Mucosa of gallbladder (tissue), 1 donor: ENCODE data around the gene HOOK1. TPM values are rescaled to one million over a fixed set of nuclear protein-coding genes. Genes with fewer than 3 reads are reported as not detected.
A peak's percentile ranks its signal among the peaks of the same experiment; 100 is the strongest.
"Not testable (repeated sequence)": the region's sequence is repeated elsewhere in the genome, so short reads cannot be mapped to it uniquely, and the experiment has no call there.

Experiments
- DNase-seq: peaks from one replicate; pipeline ENCODE4 v3.0.0-alpha.2; 2020; ENCODE audit warnings: low spot score
- total RNA-seq: library from RNA; stranded (reverse); gene quantifications from one replicate; pipeline ENCODE4 v1.2.1, GENCODE V29; 2021
- donor health status: DM: no; HTN: no; CAD: no.

The HOOK1 gene
- total RNA-seq, 1 donor from 2014 or later = 29.5 TPM

- DNase-seq = no peak
Measured at GRCh38 chr1:59885160-59885832, 70.5 kb downstream of the HOOK1 start.

- peak; percentile 40 for DNase-seq
Measured at GRCh38 chr1:59892841-59893811, 78.4 kb downstream of the HOOK1 start.

- no peak for DNase-seq
Measured at GRCh38 chr1:59897165-59897564, 82.4 kb downstream of the HOOK1 start.

DNA sequence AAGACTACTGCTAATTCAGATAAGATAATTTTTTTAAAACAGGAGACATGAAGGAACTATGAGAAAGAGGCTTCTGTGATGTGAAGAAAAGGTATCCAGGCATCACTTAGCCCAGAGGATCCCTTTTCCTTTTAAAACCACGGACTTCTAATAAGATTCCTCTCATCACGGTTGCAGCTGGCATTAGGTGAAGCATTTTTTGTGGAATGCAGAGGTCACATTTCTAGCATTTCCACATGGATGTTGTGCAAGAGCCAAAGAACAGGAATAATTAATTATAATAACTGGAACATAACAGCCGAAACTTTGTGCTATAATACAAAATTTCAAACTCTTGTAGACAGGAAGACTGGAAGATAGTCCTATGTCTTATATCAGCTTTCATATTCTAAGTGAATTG lies 84.2 kb downstream of the HOOK1 start:
- DNase-seq = no peak

DNA sequence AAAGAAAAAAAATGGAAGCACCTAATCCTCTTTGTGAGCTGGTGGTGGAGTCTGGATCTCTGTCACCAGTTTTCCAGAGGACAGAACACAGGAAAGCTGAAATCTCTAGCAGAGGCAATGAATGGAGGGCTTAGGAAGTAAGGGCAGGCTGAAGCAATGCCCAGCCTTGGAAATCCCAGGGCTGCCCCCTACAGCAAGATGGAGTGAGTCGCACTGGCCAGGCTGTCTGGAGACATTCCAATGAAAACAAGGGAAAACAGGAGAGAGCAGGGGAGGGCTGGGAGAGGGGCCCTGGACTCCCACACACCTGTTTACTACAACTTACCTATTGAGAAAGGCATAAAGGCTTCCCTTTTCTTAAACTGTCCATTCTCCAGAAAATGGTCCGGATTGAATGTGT lies 85.9 kb downstream of the HOOK1 start:
- no peak for DNase-seq

DNA sequence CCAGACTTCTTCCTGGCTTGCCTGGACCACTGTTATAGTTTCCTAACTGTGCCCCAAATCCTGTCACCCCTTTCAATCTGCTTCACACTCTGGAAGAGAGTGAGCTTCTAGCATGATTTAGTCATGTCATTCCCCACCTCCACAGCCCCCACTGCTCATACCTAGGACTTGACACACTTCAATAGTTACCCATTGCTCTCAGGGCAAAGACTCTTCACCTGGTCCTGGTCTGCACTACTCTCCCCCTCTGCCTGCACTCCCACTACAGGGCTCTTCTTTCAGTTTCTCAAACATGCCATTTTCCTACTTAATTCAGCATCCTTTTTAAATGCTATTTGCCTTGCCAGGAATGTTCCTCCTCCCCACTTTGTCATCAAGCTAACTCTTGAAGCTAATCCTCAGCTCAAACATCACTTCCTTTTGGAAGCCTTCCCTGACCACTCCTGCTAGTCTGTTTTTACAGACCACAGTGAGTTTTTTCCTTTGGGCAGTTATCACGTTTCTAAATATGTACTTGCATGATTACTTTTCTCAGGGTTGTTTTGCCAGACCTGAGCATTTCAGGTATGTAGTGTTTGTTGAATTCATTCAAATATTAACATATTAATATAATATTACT lies 87.1 kb downstream of the HOOK1 start:
- no peak for DNase-seq

DNA sequence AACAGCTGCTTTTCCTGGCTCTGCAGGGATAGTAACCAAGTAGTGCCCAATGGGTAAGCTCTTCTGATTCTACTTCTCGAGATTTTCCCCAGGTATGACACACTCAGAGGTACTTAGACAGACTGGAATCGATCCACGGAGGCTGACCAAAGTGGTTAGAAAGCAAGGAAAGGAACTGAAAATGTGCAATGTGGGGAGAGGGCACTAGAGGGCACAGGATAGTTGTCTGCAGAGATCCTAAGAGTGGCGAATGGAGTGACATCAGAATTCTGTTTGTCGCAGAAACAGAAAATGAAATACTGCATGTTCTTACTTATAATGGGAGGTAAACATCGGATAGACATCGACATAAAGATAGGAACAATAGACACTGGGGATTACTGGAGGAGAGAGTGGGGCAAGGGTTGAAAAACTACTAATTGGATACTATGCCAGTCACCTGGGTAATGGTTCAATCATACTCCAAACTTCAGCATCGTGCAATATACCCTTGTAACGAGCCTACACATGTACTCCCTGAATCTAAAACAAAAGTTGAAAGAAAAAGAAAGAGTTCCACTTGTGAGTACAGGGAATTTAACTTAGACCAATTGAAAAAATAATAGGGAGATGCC lies 88.5 kb downstream of the HOOK1 start:
- DNase-seq = no peak

GRCh38 chr1:59906931-59907330 lies 92.2 kb downstream of the HOOK1 start:
- no peak for DNase-seq

GRCh38 chr1:59908084-59908483 lies 93.3 kb downstream of the HOOK1 start:
- no peak for DNase-seq

GRCh38 chr1:59908682-59909081 lies 93.9 kb downstream of the HOOK1 start:
- no peak for DNase-seq

- DNase-seq = not testable (repeated sequence)
Measured at GRCh38 chr1:59914791-59915286, 100.1 kb downstream of the HOOK1 start.

DNA sequence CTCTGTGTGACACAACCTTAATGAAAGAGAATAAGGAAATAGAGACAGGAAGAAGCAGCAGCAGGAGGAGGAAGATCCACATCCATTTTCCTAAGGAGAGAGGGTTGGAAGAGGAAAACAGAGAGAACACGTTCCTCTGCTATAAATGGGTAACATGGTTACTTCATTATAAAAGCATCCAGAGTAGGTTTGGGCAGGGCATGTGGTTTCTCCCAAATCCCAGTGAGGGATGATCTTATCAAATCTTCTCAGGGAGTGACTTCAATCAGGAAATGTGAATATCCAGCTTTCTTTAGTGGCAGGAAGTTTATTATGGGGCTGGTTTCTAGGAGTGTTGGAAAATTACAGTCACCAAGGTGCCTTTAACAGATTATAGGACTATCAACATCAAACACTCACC lies 100.8 kb downstream of the HOOK1 start:
- DNase-seq = no peak

DNA sequence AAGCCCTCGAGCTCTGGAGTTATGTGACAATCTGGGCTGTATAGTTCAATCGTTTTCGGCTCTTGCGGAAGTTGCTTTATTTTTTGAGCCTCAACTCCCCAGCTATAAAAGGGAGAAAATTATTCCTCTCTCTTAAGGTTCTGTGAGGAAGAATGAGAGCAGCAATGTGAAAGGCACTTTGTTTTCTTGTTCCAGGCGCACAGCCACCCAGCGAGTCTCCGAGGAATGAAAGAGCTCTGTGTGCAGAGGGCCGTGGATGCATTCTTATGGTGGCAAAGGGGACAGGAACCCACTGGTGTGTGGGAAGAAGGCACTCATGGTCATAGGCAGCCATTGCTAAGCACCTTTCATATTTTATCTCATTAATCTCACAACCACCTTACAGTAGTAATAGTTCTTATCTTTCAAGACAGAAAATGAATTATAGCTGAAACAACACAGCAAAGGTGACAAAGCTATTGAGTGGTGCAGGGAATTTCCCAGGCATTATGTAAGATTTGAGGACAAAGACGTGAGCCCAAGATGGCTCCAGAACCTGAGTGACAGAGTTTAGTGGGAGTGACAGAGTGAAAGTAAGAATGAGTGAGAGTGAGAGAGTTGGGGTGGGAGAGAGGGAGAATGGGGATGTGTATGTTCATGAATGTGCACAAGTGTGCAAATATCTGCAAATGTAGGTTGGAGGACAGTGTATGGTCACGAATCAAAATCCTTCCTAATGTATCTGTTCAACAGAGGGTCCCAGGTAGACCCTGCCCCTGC lies 102.5 kb downstream of the HOOK1 start:
- DNase-seq = no peak

GRCh38 chr1:59917785-59918180 lies 103.0 kb downstream of the HOOK1 start:
- DNase-seq = no peak

- DNase-seq = no peak
Measured at GRCh38 chr1:59919746-59920145, 105.0 kb downstream of the HOOK1 start.

DNA sequence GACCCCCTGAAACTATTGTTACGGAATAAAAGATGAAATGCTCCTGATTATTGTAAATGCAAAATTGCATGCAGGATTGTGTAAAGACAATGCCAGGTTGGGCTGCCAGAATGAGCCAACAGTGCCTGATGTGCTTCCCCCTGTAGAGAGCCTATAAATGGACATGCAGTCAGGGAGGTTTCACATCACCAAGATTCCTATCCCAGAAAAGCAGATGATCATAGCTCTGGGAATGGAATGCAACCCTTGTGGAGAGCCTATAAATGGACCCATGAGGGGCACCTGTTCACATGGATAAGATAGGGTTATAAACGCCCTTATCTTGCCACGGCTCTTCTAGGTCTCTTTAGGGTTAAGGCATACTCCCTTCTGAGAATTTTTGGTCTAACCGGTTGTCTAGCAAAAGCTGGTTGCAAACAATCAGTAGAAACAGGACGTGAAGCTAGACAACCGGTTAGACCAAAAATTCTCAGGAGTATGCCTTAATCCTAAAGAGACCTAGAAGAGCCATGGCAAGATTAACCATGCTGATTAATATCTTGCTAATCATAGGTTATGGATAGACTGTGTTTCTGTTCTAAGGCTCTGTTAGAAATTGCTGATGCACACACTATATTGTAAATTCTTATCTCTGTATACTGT lies 106.6 kb downstream of the HOOK1 start:
- not testable (repeated sequence) for DNase-seq

GRCh38 chr1:59924653-59925052 lies 109.9 kb downstream of the HOOK1 start:
- no peak for DNase-seq
